IMR-90 (cell line): Measurements from ENCODE around the gene KDM5A. TPM values are rescaled to one million over a fixed set of nuclear protein-coding genes. Genes with fewer than 3 reads are reported as not detected.
A peak's percentile ranks its signal among the peaks of the same experiment; 100 is the strongest.

Source experiments
- ATAC-seq: fragments of 200-7000 bp; cut with Tn5 transposase; 2 replicates; pipeline ENCODE4 v1.9.1; 2020; ENCODE audit warnings: low read depth, mild to moderate bottlenecking, moderate library complexity
- BruUV-seq: library from RNA; stranded (reverse); fragments of 400-500 nt; replicated peaks from 2 replicates; lab custom pipeline; 2021; lab: Mats Ljungman, UMichigan
- CTCF ChIA-PET: fragments of 300-600 bp; formaldehyde crosslinking; extraction: SDS; loops from one replicate; lab custom pipeline; 2021; ENCODE audit warnings: antibody characterized with exemption; lab: Yijun Ruan, JAX
- POLR2A ChIA-PET: fragments of 300-600 bp; sonication (Branson Sonifier 250); formaldehyde crosslinking; loops from one replicate; lab custom pipeline; 2022; ENCODE audit warnings: antibody characterized with exemption; ENCODE audit not compliant: unreplicated experiment; lab: Charles Lee
- DNase-seq: peaks from one replicate; pipeline ENCODE4 v3.0.0; 2013
- H2AFZ ChIP-seq: replicated peaks from 2 replicates; pipeline ENCODE3; 2013; ENCODE audit warnings: low read length, mild to moderate bottlenecking; ENCODE audit not compliant: poor library complexity
- H2AK5ac ChIP-seq: 2 replicates; pipeline ENCODE4 v1.6.1; 2013; ENCODE audit warnings: low read depth, low read length, inconsistent platforms
- H2AK9ac ChIP-seq: replicated peaks from 2 replicates; pipeline ENCODE3; 2013; ENCODE audit warnings: mild to moderate bottlenecking, low read depth, low read length, moderate library complexity; ENCODE audit not compliant: poor library complexity
- H2BK120ac ChIP-seq: 2 replicates; pipeline ENCODE4 v1.6.1; 2013; ENCODE audit warnings: low read depth, low read length, inconsistent platforms
- H2BK15ac ChIP-seq: 3 replicates; pipeline ENCODE4 v1.6.1; 2013; ENCODE audit warnings: low read depth, low read length, inconsistent platforms
- H2BK20ac ChIP-seq: 2 replicates; pipeline ENCODE4 v1.6.1; 2013; ENCODE audit warnings: low read depth, mild to moderate bottlenecking, inconsistent platforms, low read length, moderate library complexity
- H2BK5ac ChIP-seq: 2 replicates; pipeline ENCODE4 v1.6.1; 2013; ENCODE audit warnings: mild to moderate bottlenecking, low read depth, low read length, inconsistent platforms; ENCODE audit not compliant: poor library complexity, severe bottlenecking
- H3K14ac ChIP-seq: replicated peaks from 2 replicates; pipeline ENCODE4 v1.6.1; 2013; ENCODE audit warnings: low read depth, low read length, inconsistent platforms
- H3K18ac ChIP-seq: 2 replicates; pipeline ENCODE4 v1.6.1; 2013; ENCODE audit warnings: low read depth, low read length, control low read depth
- H3K23ac ChIP-seq: 2 replicates; pipeline ENCODE4 v1.6.1; 2013; ENCODE audit warnings: low read depth, low read length, inconsistent platforms
- H3K27ac ChIP-seq: 2 replicates; pipeline ENCODE4 v1.5.1; 2013; ENCODE audit warnings: mild to moderate bottlenecking, control low read depth, low read length; ENCODE audit not compliant: insufficient read depth
- H3K27me3 ChIP-seq: 2 replicates; pipeline ENCODE4 v1.6.1; 2013; ENCODE audit warnings: low read length; ENCODE audit not compliant: control insufficient read depth, insufficient read depth
- H3K36me3 ChIP-seq: 2 replicates; pipeline ENCODE4 v1.6.1; 2013; ENCODE audit warnings: low read length, mixed read lengths; ENCODE audit not compliant: control insufficient read depth, insufficient read depth
- H3K4ac ChIP-seq: 2 replicates; pipeline ENCODE4 v1.6.1; 2013; ENCODE audit warnings: low read depth, low read length, inconsistent platforms
- H3K4me1 ChIP-seq: 2 replicates; pipeline ENCODE4 v1.6.1; 2013; ENCODE audit warnings: low read length, mixed read lengths; ENCODE audit not compliant: control insufficient read depth, insufficient read depth
- H3K4me2 ChIP-seq: 2 replicates; pipeline ENCODE4 v1.6.1; 2013; ENCODE audit warnings: low read depth, mild to moderate bottlenecking, control low read depth, low read length, moderate library complexity
- H3K4me3 ChIP-seq: 2 replicates; pipeline ENCODE4 v1.5.1; 2013; ENCODE audit warnings: low read depth, mild to moderate bottlenecking, control low read depth, low read length, moderate library complexity; ENCODE audit not compliant: insufficient read depth
- H3K56ac ChIP-seq: 2 replicates; pipeline ENCODE4 v1.6.1; 2013; ENCODE audit warnings: low read length, inconsistent platforms; ENCODE audit not compliant: insufficient read depth; ENCODE audit errors: extremely low read depth
- H3K79me1 ChIP-seq, 2 experiments: 2 replicates each; pipeline ENCODE4 v1.6.1; 2013; ENCODE audit warnings: low read length in 2 of 2, inconsistent platforms in 1 of 2, low read depth in 1 of 2
- H3K9ac ChIP-seq: 2 replicates; pipeline ENCODE4 v1.6.1; 2013; ENCODE audit warnings: low read depth, low read length, control low read depth
- H3K9me1 ChIP-seq: 2 replicates; pipeline ENCODE4 v1.6.1; 2013; ENCODE audit warnings: low read length, inconsistent platforms; ENCODE audit not compliant: insufficient read depth
- H3K9me3 ChIP-seq: 2 replicates; pipeline ENCODE4 v1.6.1; 2013; ENCODE audit warnings: low read length; ENCODE audit not compliant: control insufficient read depth, insufficient read depth
- H4K20me1 ChIP-seq: 2 replicates; pipeline ENCODE4 v1.6.1; 2013; ENCODE audit warnings: low read length, inconsistent platforms; ENCODE audit not compliant: insufficient read depth
- H4K5ac ChIP-seq: 2 replicates; pipeline ENCODE4 v1.6.1; 2013; ENCODE audit warnings: mild to moderate bottlenecking, low read depth, low read length, control low read depth
- H4K8ac ChIP-seq, 2 experiments: 2 replicates each; pipeline ENCODE4 v1.6.1; 2013; ENCODE audit warnings: low read depth in 2 of 2, low read length in 2 of 2, control low read depth in 1 of 2, inconsistent platforms in 1 of 2
- H4K91ac ChIP-seq: 2 replicates; pipeline ENCODE4 v1.6.1; 2013; ENCODE audit warnings: low read depth, low read length, inconsistent platforms; ENCODE audit not compliant: insufficient read depth
- BHLHE40 ChIP-seq: fragments of 150-350 bp; IDR thresholded peaks from 2 replicates; pipeline ENCODE4 v1.6.1; 2016; ENCODE audit warnings: mild to moderate bottlenecking, low read depth, low read length
- CEBPB ChIP-seq: IDR thresholded peaks from 2 replicates; pipeline ENCODE4 v1.6.1; 2012; ENCODE audit warnings: low read depth, low read length, improper control_type of control experiment
- CHD1 ChIP-seq: IDR thresholded peaks from 2 replicates; pipeline ENCODE4 v1.6.1; 2012; ENCODE audit warnings: low read depth, low read length, improper control_type of control experiment
- FOS ChIP-seq: fragments of 150-350 bp; IDR thresholded peaks from 2 replicates; pipeline ENCODE4 v1.6.1; 2016; ENCODE audit warnings: low read depth, low read length
- MAFK ChIP-seq: IDR thresholded peaks from 2 replicates; pipeline ENCODE4 v1.6.1; 2012; ENCODE audit warnings: low read depth, low read length, improper control_type of control experiment
- MAZ ChIP-seq: IDR thresholded peaks from 2 replicates; pipeline ENCODE4 v1.6.1; 2012; ENCODE audit warnings: low read depth, mild to moderate bottlenecking, low read length, improper control_type of control experiment, moderate library complexity, borderline replicate concordance
- MXI1 ChIP-seq: IDR thresholded peaks from 2 replicates; pipeline ENCODE4 v1.6.1; 2012; ENCODE audit warnings: low read depth, mild to moderate bottlenecking, low read length, moderate library complexity, borderline replicate concordance
- POLR2A ChIP-seq: IDR thresholded peaks from 2 replicates; pipeline ENCODE4 v1.6.1; 2012; ENCODE audit warnings: mild to moderate bottlenecking, low read depth, low read length
- RAD21 ChIP-seq: IDR thresholded peaks from 2 replicates; pipeline ENCODE4 v1.6.1; 2012; ENCODE audit warnings: low read length, improper control_type of control experiment
- RCOR1 ChIP-seq: IDR thresholded peaks from 2 replicates; pipeline ENCODE4 v1.6.1; 2012; ENCODE audit warnings: mild to moderate bottlenecking, low read length, improper control_type of control experiment; ENCODE audit not compliant: insufficient replicate concordance
- SMC3 ChIP-seq: fragments of 150-350 bp; IDR thresholded peaks from 2 replicates; pipeline ENCODE4 v1.6.1; 2016; ENCODE audit warnings: low read depth, mild to moderate bottlenecking, antibody characterized with exemption, low read length, moderate library complexity
- WGBS, 2 experiments: methylation state at CpG; one replicate each; pipeline versions ENCODE4 v1.1.5 to v1.1.7; 2013; ENCODE audit warnings: missing lambda C conversion rate in 2 of 2; ENCODE audit not compliant: insufficient read length in 1 of 2; ENCODE audit errors: extremely low coverage in 2 of 2; 5-methylcytosine and 5-hydroxymethylcytosine counted together
- dilution Hi-C: fragments of 300-500 bp; cut with HindIII; formaldehyde crosslinking; loops from one replicate; pipeline ENCODE4 v1.14.3; 2018; ENCODE audit warnings: low sequenced_read_pairs; ENCODE audit not compliant: unreplicated experiment
- in situ Hi-C: fragments of 300-500 bp; cut with MboI; formaldehyde crosslinking; loops from 3 replicates; pipeline ENCODE4 v1.14.3; 2019; ENCODE audit warnings: low sequenced_read_pairs, inconsistent platforms, mixed read lengths
- intact Hi-C: fragments of 100-400 bp; cut with micrococcal nuclease; formaldehyde crosslinking; loops from 2 replicates; pipeline ENCODE4 v1.10.0; 2022
- polyA plus RNA-seq, 3 experiments: library from polyadenylated mRNA; depleted of rRNA; stranded (reverse); fragments of >200 nt; gene quantifications; 2 replicates each; pipeline ENCODE4 v1.2.3, GENCODE V29; 2012; ENCODE audit warnings: low replicate concordance in 1 of 3
- total RNA-seq: library from RNA; depleted of rRNA; stranded (reverse); fragments of >200 nt; gene quantifications from 2 replicates; pipeline ENCODE4 v1.2.3, GENCODE V29; 2012
- TF ChIP-seq, protein P1 (sequence below): conservative IDR thresholded peaks from 2 replicates; pipeline ENCODE4 v1.5.1; 2012; ENCODE audit warnings: mild to moderate bottlenecking, low read depth, low read length, improper control_type of control experiment
- TF ChIP-seq, protein P2 (sequence below): fragments of 150-350 bp; IDR thresholded peaks from 2 replicates; pipeline ENCODE4 v1.6.1; 2016; ENCODE audit warnings: low read depth, mild to moderate bottlenecking, low read length, moderate library complexity, borderline replicate concordance
- TF ChIP-seq, protein P3 (sequence below): fragments of 150-350 bp; IDR thresholded peaks from 2 replicates; pipeline ENCODE4 v1.6.1; 2017; ENCODE audit warnings: mild to moderate bottlenecking, antibody characterized with exemption, low read length, low read depth

Gene KDM5A
- total and polyA plus RNA-seq, 2 of the 4 experiments (the other 2 are of a cell fraction), result 7.9 to 95.9 TPM

DNA sequence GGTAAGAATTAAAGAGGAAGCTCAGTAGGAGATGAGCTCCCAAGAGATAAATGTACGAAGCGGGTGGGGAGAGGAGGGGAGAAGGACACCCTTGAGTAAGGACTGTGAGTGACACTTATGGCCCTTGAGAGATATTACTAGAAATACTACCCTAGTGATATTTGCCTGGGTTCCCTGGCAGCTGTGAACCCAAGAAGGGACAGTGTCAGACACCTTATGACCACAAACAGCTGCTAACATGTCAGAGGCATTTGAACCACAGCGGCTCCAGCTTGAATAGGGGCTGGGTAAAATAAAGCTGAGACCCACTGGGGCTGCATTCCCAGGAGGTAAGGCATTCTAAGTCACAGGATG is 155.5 kb downstream of the KDM5A start:
- H2BK5ac ChIP-seq, result no peak overlapping the region
- no peak overlapping the region for H4K5ac ChIP-seq
- H2BK15ac ChIP-seq, result no peak overlapping the region
- H3K23ac ChIP-seq, result no peak overlapping the region
- H2AK9ac ChIP-seq, result peak overlapping the region; percentile 84
- BruUV-seq, result no TSS peak
- no peak overlapping the region for H4K8ac ChIP-seq
- H3K14ac ChIP-seq, result no peak overlapping the region
- H3K4me2 ChIP-seq, result no peak overlapping the region
- no peak overlapping the region for H3K27ac ChIP-seq
- intact Hi-C loops, result no loop called here
- peaks cover 19% of the 10 kb centered on the region for H3K9me3 ChIP-seq
- TF ChIP-seq, protein P1, sequence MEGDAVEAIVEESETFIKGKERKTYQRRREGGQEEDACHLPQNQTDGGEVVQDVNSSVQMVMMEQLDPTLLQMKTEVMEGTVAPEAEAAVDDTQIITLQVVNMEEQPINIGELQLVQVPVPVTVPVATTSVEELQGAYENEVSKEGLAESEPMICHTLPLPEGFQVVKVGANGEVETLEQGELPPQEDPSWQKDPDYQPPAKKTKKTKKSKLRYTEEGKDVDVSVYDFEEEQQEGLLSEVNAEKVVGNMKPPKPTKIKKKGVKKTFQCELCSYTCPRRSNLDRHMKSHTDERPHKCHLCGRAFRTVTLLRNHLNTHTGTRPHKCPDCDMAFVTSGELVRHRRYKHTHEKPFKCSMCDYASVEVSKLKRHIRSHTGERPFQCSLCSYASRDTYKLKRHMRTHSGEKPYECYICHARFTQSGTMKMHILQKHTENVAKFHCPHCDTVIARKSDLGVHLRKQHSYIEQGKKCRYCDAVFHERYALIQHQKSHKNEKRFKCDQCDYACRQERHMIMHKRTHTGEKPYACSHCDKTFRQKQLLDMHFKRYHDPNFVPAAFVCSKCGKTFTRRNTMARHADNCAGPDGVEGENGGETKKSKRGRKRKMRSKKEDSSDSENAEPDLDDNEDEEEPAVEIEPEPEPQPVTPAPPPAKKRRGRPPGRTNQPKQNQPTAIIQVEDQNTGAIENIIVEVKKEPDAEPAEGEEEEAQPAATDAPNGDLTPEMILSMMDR, result no peak
- TF ChIP-seq, protein P2, sequence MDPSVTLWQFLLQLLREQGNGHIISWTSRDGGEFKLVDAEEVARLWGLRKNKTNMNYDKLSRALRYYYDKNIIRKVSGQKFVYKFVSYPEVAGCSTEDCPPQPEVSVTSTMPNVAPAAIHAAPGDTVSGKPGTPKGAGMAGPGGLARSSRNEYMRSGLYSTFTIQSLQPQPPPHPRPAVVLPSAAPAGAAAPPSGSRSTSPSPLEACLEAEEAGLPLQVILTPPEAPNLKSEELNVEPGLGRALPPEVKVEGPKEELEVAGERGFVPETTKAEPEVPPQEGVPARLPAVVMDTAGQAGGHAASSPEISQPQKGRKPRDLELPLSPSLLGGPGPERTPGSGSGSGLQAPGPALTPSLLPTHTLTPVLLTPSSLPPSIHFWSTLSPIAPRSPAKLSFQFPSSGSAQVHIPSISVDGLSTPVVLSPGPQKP, result no peak
- TF ChIP-seq CHD1, result no peak
- TF ChIP-seq, protein P3, sequence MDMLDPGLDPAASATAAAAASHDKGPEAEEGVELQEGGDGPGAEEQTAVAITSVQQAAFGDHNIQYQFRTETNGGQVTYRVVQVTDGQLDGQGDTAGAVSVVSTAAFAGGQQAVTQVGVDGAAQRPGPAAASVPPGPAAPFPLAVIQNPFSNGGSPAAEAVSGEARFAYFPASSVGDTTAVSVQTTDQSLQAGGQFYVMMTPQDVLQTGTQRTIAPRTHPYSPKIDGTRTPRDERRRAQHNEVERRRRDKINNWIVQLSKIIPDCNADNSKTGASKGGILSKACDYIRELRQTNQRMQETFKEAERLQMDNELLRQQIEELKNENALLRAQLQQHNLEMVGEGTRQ, result no peak
- no peak for TF ChIP-seq BHLHE40
- TF ChIP-seq MXI1, result no peak
- no peak for TF ChIP-seq POLR2A
- no peak for TF ChIP-seq RCOR1
- TF ChIP-seq MAFK, result no peak
- no peak for TF ChIP-seq SMC3
- TF ChIP-seq MAZ, result no peak
- TF ChIP-seq RAD21, result no peak
- TF ChIP-seq FOS, result no peak
- TF ChIP-seq CEBPB, result no peak
- no peak overlapping the region for H2AFZ ChIP-seq
- H4K91ac ChIP-seq, result no peak overlapping the region
- no peak for ATAC-seq
- no peak for DNase-seq
- in situ Hi-C loops, result no loop called here
- H2BK20ac ChIP-seq, result no peak overlapping the region
- H3K27me3 ChIP-seq, result peaks cover 52% of the 10 kb centered on the region
- no peaks in the 10 kb centered on the region for H4K20me1 ChIP-seq
- H2AK5ac ChIP-seq, result no peak overlapping the region
- no peak overlapping the region for H3K4ac ChIP-seq
- no peak overlapping the region for H3K4me3 ChIP-seq
- no peaks in the 10 kb centered on the region for H3K79me1 ChIP-seq
- dilution Hi-C loops, result no loop called here
- H3K36me3 ChIP-seq, result no peaks in the 10 kb centered on the region
- H3K56ac ChIP-seq, result no peak overlapping the region
- H2BK120ac ChIP-seq, result no peak overlapping the region
- CTCF ChIA-PET, result no interaction called here
- no peaks in the 10 kb centered on the region for H3K9me1 ChIP-seq
- H3K4me1 ChIP-seq, result no peaks in the 10 kb centered on the region
- no peak overlapping the region for H3K18ac ChIP-seq
- WGBS, 2 experiments, result no CpG with 5 or more reads among the region's 3 CpGs
- POLR2A ChIA-PET, result no interaction called here
- no peak overlapping the region for H3K9ac ChIP-seq
